GM23338 (cell line): ENCODE results near the gene SLC2A6. TPM values are rescaled to one million over a fixed set of nuclear protein-coding genes. Genes with fewer than 3 reads are reported as not detected.

Experiments used
- ATAC-seq: fragments of 200-7000 bp; cut with Tn5 transposase; 3 replicates; pipeline ENCODE4 v1.9.1; 2020
- DNase-seq: peaks from one replicate; pipeline ENCODE4 v3.0.0-alpha.2; 2015; ENCODE audit warnings: low spot score
- H2AFZ ChIP-seq: fragments of 200-600 bp; sonication (generic); 2 replicates; pipeline ENCODE4 v1.8.0; 2016; ENCODE audit warnings: antibody characterized with exemption, mild to moderate bottlenecking, moderate library complexity
- H3F3A ChIP-seq: fragments of 200-600 bp; sonication (generic); replicated peaks from 2 replicates; pipeline ENCODE4 v1.8.0; 2017; ENCODE audit warnings: antibody characterized with exemption, mixed run types, low read depth
- H3K27ac ChIP-seq: fragments of 200-600 bp; sonication (generic); 2 replicates; pipeline ENCODE4 v1.6.1; 2016; ENCODE audit warnings: low read depth
- H3K27me3 ChIP-seq: fragments of 200-600 bp; sonication (generic); 2 replicates; pipeline ENCODE4 v1.8.0; 2016; ENCODE audit warnings: mild to moderate bottlenecking, mixed run types, moderate library complexity; ENCODE audit not compliant: insufficient read depth
- H3K36me3 ChIP-seq: fragments of 200-600 bp; sonication (generic); 2 replicates; pipeline ENCODE4 v1.8.0; 2016; ENCODE audit warnings: mild to moderate bottlenecking; ENCODE audit not compliant: insufficient read depth
- H3K4me1 ChIP-seq: fragments of 200-600 bp; sonication (generic); 2 replicates; pipeline ENCODE4 v1.8.0; 2016; ENCODE audit warnings: mild to moderate bottlenecking, moderate library complexity; ENCODE audit not compliant: insufficient read depth
- H3K4me2 ChIP-seq: fragments of 200-600 bp; sonication (generic); 2 replicates; pipeline ENCODE4 v1.7.1; 2017; ENCODE audit warnings: mixed run types
- H3K4me3 ChIP-seq: fragments of 200-600 bp; sonication (generic); 2 replicates; pipeline ENCODE4 v1.6.1; 2016; ENCODE audit warnings: mixed run types
- H3K79me2 ChIP-seq: fragments of 200-600 bp; sonication (generic); replicated peaks from 2 replicates; pipeline ENCODE4 v1.8.0; 2017; ENCODE audit warnings: mild to moderate bottlenecking; ENCODE audit not compliant: insufficient read depth
- H3K9me2 ChIP-seq: fragments of 200-600 bp; sonication (generic); 2 replicates; pipeline ENCODE4 v1.8.0; 2017; ENCODE audit not compliant: insufficient read depth
- H4K20me1 ChIP-seq: fragments of 200-600 bp; sonication (generic); replicated peaks from 2 replicates; pipeline ENCODE4 v1.8.0; 2017; ENCODE audit warnings: mild to moderate bottlenecking; ENCODE audit not compliant: insufficient read depth
- H3K27ac Mint-ChIP-seq: 2 replicates; pipeline ENCODE4 v1.8.0; 2020; ENCODE audit warnings: inconsistent platforms, mild to moderate bottlenecking, moderate library complexity, mixed read lengths
- H3K27me3 Mint-ChIP-seq: 3 replicates; pipeline ENCODE4 v1.8.0; 2022; ENCODE audit warnings: low read depth, mild to moderate bottlenecking, moderate library complexity, mixed read lengths, inconsistent platforms; ENCODE audit not compliant: insufficient read depth, poor library complexity
- H3K36me3 Mint-ChIP-seq: 3 replicates; pipeline ENCODE4 v1.8.0; 2021; ENCODE audit warnings: low read depth, mild to moderate bottlenecking, inconsistent platforms, moderate library complexity, mixed read lengths
- H3K4me1 Mint-ChIP-seq: 3 replicates; pipeline ENCODE4 v1.8.0; 2020; ENCODE audit warnings: mild to moderate bottlenecking, inconsistent platforms, mixed read lengths
- H3K4me3 Mint-ChIP-seq: 3 replicates; pipeline ENCODE4 v1.8.0; 2021; ENCODE audit warnings: moderate library complexity, mild to moderate bottlenecking, inconsistent platforms, mixed read lengths
- H3K9me3 Mint-ChIP-seq: 3 replicates; pipeline ENCODE4 v1.8.0; 2020; ENCODE audit warnings: moderate library complexity, mild to moderate bottlenecking, inconsistent platforms, mixed read lengths
- CREB1 ChIP-seq: fragments of 250-450 bp; sonication (Bioruptor Pico); IDR thresholded peaks from 2 replicates; pipeline ENCODE4 v1.5.0; 2020; ENCODE audit warnings: low read depth, mild to moderate bottlenecking, moderate library complexity
- EZH2 ChIP-seq: fragments of 200-600 bp; sonication (generic); IDR thresholded peaks from one replicate; pipeline ENCODE4 v1.8.0; 2017; ENCODE audit warnings: antibody characterized with exemption, mild to moderate bottlenecking, low read depth; ENCODE audit not compliant: unreplicated experiment
- EZH2phosphoT487 ChIP-seq: fragments of 200-600 bp; sonication (generic); IDR thresholded peaks from one replicate; pipeline ENCODE4 v1.8.1; 2018; ENCODE audit warnings: antibody characterized with exemption; ENCODE audit not compliant: unreplicated experiment
- JUNB ChIP-seq: IDR thresholded peaks from one replicate; pipeline ENCODE4 v1.6.1; 2016; ENCODE audit warnings: antibody characterized with exemption; ENCODE audit not compliant: unreplicated experiment
- NANOG ChIP-seq: IDR thresholded peaks from 2 replicates; pipeline ENCODE4 v1.6.1; 2016; ENCODE audit warnings: antibody characterized with exemption, borderline replicate concordance
- POLR2AphosphoS5 ChIP-seq: IDR thresholded peaks from 2 replicates; pipeline ENCODE4 v1.6.1; 2016; ENCODE audit warnings: antibody characterized with exemption, low read depth
- STAT1 ChIP-seq: IDR thresholded peaks from one replicate; pipeline ENCODE4 v1.6.1; 2016; ENCODE audit warnings: antibody characterized with exemption; ENCODE audit not compliant: unreplicated experiment
- ZNF114 ChIP-seq: fragments of 250-450 bp; sonication (Bioruptor Pico); IDR thresholded peaks from 2 replicates; pipeline ENCODE4 v1.5.0; 2020; ENCODE audit warnings: mild to moderate bottlenecking, moderate library complexity
- polyA plus RNA-seq: library from polyadenylated mRNA; unstranded; fragments of >200 nt; fragmentation: Nextera tagmentation; extraction: Ambion mirVana; gene quantifications from 2 replicates; pipeline ENCODE4 v1.2.1, GENCODE V29; 2016
- total RNA-seq: library from RNA; depleted of rRNA; stranded (reverse); fragments of >200 nt; shearing (Covaris generic); gene quantifications from 2 replicates; pipeline ENCODE4 v1.2.3, GENCODE V29; 2014
- TF ChIP-seq, protein P1 (sequence below): fragments of 250-450 bp; sonication (Bioruptor Pico); IDR thresholded peaks from 2 replicates; pipeline ENCODE4 v1.5.0; 2020; ENCODE audit warnings: mild to moderate bottlenecking, moderate library complexity
- TF ChIP-seq, protein P2 (sequence below): IDR thresholded peaks from 2 replicates; pipeline ENCODE4 v1.6.1; 2016; ENCODE audit warnings: antibody characterized with exemption

The SLC2A6 gene
- total and polyA plus RNA-seq, 2 experiments from 2014 or later, result 17.5 to 39.3 TPM

DNA sequence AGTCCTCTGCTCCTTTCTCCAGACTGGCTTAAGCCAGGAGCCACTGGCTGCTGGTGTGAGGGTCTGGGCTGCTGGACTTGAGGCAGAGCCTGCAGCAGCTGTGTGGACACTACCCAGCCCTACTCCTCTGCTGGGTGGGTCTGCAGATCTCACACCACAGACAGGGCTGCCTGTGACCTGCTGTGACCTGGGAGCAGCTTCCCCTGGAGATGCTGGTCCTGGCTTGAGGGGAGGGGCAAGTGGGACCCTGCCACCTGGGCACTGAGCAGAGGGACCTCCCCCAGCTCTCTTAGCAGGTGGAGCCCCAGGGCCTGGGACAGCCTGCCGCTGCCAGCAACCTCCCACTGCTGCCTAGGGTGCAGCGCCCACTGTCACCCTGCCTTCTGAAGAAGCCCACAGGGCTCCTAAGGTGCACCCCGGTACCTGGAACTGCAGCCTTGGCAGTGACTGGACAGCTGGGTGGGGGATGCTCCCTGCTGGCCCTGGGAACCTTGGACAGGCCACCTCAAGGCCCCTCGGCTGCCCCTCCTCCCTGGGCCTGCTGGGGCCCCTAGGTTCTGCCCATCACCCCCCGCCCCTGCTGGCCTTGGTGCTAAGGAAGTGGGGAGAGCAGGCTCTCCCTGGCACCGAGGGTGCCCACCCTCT lies 10.0 kb downstream of the SLC2A6 start:
- no peaks in the 10 kb centered on the region for H3K9me2 ChIP-seq
- no peak overlapping the region for H3K4me2 ChIP-seq
- no peak overlapping the region for H3K27ac ChIP-seq
- peaks cover 3% of the 10 kb centered on the region; the same call in 1 of the 2 replicates for H3K36me3 ChIP-seq
- H3K27me3 ChIP-seq, result no peaks in the 10 kb centered on the region
- Mint-ChIP-seq H3K9me3 (no peaks in the 10 kb centered on the region), H3K4me1 (no peaks in the 10 kb centered on the region), H3K27me3 (peaks cover 7% of the 10 kb centered on the region), H3K36me3 (peaks cover 9% of the 10 kb centered on the region; the same call in 2 of the 3 replicates), H3K27ac (no peak overlapping the region), H3K4me3 (no peak overlapping the region)
- TF ChIP-seq, protein P1, sequence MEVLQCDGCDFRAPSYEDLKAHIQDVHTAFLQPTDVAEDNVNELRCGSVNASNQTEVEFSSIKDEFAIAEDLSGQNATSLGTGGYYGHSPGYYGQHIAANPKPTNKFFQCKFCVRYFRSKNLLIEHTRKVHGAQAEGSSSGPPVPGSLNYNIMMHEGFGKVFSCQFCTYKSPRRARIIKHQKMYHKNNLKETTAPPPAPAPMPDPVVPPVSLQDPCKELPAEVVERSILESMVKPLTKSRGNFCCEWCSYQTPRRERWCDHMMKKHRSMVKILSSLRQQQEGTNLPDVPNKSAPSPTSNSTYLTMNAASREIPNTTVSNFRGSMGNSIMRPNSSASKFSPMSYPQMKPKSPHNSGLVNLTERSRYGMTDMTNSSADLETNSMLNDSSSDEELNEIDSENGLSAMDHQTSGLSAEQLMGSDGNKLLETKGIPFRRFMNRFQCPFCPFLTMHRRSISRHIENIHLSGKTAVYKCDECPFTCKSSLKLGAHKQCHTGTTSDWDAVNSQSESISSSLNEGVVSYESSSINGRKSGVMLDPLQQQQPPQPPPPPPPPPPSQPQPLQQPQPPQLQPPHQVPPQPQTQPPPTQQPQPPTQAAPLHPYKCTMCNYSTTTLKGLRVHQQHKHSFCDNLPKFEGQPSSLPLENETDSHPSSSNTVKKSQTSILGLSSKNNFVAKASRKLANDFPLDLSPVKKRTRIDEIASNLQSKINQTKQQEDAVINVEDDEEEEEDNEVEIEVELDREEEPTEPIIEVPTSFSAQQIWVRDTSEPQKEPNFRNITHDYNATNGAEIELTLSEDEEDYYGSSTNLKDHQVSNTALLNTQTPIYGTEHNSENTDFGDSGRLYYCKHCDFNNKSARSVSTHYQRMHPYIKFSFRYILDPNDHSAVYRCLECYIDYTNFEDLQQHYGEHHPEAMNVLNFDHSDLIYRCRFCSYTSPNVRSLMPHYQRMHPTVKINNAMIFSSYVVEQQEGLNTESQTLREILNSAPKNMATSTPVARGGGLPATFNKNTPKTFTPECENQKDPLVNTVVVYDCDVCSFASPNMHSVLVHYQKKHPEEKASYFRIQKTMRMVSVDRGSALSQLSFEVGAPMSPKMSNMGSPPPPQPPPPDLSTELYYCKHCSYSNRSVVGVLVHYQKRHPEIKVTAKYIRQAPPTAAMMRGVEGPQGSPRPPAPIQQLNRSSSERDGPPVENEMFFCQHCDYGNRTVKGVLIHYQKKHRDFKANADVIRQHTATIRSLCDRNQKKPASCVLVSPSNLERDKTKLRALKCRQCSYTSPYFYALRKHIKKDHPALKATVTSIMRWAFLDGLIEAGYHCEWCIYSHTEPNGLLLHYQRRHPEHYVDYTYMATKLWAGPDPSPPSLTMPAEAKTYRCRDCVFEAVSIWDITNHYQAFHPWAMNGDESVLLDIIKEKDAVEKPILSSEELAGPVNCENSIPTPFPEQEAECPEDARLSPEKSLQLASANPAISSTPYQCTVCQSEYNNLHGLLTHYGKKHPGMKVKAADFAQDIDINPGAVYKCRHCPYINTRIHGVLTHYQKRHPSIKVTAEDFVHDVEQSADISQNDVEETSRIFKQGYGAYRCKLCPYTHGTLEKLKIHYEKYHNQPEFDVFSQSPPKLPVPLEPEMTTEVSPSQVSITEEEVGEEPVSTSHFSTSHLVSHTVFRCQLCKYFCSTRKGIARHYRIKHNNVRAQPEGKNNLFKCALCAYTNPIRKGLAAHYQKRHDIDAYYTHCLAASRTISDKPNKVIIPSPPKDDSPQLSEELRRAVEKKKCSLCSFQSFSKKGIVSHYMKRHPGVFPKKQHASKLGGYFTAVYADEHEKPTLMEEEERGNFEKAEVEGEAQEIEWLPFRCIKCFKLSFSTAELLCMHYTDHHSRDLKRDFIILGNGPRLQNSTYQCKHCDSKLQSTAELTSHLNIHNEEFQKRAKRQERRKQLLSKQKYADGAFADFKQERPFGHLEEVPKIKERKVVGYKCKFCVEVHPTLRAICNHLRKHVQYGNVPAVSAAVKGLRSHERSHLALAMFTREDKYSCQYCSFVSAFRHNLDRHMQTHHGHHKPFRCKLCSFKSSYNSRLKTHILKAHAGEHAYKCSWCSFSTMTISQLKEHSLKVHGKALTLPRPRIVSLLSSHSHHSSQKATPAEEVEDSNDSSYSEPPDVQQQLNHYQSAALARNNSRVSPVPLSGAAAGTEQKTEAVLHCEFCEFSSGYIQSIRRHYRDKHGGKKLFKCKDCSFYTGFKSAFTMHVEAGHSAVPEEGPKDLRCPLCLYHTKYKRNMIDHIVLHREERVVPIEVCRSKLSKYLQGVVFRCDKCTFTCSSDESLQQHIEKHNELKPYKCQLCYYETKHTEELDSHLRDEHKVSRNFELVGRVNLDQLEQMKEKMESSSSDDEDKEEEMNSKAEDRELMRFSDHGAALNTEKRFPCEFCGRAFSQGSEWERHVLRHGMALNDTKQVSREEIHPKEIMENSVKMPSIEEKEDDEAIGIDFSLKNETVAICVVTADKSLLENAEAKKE (CRISPR knock-in tag), result no peak
- TF ChIP-seq, protein P2, sequence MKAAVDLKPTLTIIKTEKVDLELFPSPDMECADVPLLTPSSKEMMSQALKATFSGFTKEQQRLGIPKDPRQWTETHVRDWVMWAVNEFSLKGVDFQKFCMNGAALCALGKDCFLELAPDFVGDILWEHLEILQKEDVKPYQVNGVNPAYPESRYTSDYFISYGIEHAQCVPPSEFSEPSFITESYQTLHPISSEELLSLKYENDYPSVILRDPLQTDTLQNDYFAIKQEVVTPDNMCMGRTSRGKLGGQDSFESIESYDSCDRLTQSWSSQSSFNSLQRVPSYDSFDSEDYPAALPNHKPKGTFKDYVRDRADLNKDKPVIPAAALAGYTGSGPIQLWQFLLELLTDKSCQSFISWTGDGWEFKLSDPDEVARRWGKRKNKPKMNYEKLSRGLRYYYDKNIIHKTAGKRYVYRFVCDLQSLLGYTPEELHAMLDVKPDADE, result no peak
- no peak for TF ChIP-seq POLR2AphosphoS5
- TF ChIP-seq JUNB, result no peak
- TF ChIP-seq ZNF114 (CRISPR knock-in tag), result no peak
- no peak for TF ChIP-seq NANOG
- no peak for TF ChIP-seq EZH2
- TF ChIP-seq EZH2phosphoT487, result no peak
- TF ChIP-seq STAT1, result no peak
- no peak for TF ChIP-seq CREB1 (CRISPR knock-in tag)
- no peak overlapping the region for H3K4me3 ChIP-seq
- peaks cover 6% of the 10 kb centered on the region for H3F3A ChIP-seq
- H3K4me1 ChIP-seq, result no peaks in the 10 kb centered on the region
- H3K79me2 ChIP-seq, result no peaks in the 10 kb centered on the region
- ATAC-seq, result no peak
- H4K20me1 ChIP-seq, result peaks cover 11% of the 10 kb centered on the region; the same call in 1 of the 2 replicates
- no peak overlapping the region for H2AFZ ChIP-seq
- no peak for DNase-seq
